Right atrium auricular region (tissue), 2 donors: Measurements from ENCODE around the gene FBXL12. TPM values are rescaled to one million over a fixed set of nuclear protein-coding genes. Genes with fewer than 3 reads are reported as not detected.

Experiments
- DNase-seq: peaks from one replicate; pipeline ENCODE4 v3.0.0-alpha.2; 2019; ENCODE audit warnings: low spot score
- H3K27ac ChIP-seq, 2 donors: fragments of 200-600 bp; sonication (generic); 1 replicate in 1 of 2; 2 replicates in 1 of 2; pipeline ENCODE4 v1.5.1; 2016 to 2019
- H3K27me3 ChIP-seq, 2 donors: fragments of 200-600 bp; sonication (generic); one replicate each; pipeline versions ENCODE4 v1.5.1 to v1.6.0; 2017 to 2019
- H3K36me3 ChIP-seq: fragments of 200-600 bp; sonication (generic); one replicate; pipeline ENCODE4 v1.5.1; 2016
- H3K4me1 ChIP-seq, 2 donors: fragments of 200-600 bp; sonication (generic); one replicate each; pipeline versions ENCODE4 v1.5.1 to v1.6.0; 2017 to 2019
- H3K4me3 ChIP-seq, 2 donors: fragments of 200-600 bp; sonication (generic); 1 replicate in 1 of 2; 2 replicates in 1 of 2; pipeline ENCODE4 v1.5.1; 2017 to 2019; ENCODE audit warnings: mild to moderate bottlenecking in 1 of 2, moderate library complexity in 1 of 2
- H3K9me3 ChIP-seq, 2 donors: fragments of 200-600 bp; sonication (generic); one replicate each; pipeline ENCODE4 v1.5.1; 2019
- total RNA-seq, 2 donors: library from RNA; depleted of rRNA; stranded (reverse); fragments of >200 nt; gene quantifications; one replicate each; pipeline ENCODE4 v1.1.0, GENCODE V29; 2016
- TF ChIP-seq, protein P1 (sequence below), 2 donors: fragments of 200-600 bp; sonication (generic); IDR thresholded peaks; one replicate each; pipeline ENCODE4 v1.5.1; 2019; ENCODE audit warnings: antibody characterized with exemption in 2 of 2

The FBXL12 gene, protein sequence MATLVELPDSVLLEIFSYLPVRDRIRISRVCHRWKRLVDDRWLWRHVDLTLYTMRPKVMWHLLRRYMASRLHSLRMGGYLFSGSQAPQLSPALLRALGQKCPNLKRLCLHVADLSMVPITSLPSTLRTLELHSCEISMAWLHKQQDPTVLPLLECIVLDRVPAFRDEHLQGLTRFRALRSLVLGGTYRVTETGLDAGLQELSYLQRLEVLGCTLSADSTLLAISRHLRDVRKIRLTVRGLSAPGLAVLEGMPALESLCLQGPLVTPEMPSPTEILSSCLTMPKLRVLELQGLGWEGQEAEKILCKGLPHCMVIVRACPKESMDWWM
- total RNA-seq, result 10 to 100 TPM; 10.2 to 15.8 TPM

DNA sequence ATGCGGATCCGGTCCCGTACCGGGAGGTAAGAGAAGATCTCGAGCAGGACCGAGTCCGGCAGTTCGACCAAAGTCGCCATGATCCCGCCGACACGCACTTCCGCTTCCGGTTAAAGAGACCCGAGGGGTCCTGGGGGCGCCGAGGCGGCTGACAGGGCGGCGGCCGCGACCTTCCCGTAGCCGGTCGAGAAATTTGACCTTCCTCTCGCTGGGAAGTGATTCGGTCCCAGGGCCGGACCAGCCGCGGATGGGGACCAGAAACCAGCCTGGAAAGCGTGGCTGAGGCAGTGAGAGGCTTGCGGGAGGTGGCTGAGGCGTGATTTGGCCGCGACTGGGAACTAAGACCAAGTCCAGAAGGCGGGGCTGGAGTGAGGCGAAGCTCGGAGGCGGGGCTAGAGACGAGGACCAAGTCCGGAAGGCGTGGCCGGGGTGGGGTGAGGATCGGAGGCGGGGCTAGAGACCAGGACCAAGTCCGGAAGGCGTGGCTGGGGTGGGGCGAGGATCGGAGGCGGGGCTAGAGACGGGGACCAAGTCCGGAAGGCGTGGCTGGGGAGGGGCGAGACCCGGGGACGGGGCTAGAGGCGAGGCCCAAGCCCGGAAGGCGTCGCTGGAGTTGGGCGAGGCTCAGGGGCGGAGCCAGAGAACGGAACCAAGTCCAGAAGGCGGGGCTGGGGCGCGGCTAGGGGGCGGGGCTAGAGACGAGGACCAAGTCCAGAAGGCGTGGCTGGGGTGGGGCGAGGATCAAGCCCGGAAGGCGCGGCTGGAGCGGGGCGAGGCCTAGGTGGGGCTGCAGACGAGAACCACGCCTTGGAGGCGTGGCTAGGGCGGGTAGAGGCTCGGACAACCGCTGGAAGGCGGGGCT is at the start of gene FBXL12:
Gene FBXL12 (minus strand): TSS at position 346 of the 862 bp plus-strand sequence. CDS start 266 bp downstream, at position 80.
- Histone ChIP-seq H3K27me3 (no peaks in the 10 kb centered on the region), H3K9me3 (no peaks in the 10 kb centered on the region), H3K36me3 (peaks cover 3% of the 10 kb centered on the region), H3K4me3 (peak within 1 kb of the TSS; percentile 84 to 92), H3K27ac (peak within 1 kb of the TSS; percentile 94 to 96), H3K4me1 (peaks cover 0 to 25% of the 10 kb centered on the region in 2 donors)
- DNase-seq, result peak; percentile 99
- TF ChIP-seq, protein P1, sequence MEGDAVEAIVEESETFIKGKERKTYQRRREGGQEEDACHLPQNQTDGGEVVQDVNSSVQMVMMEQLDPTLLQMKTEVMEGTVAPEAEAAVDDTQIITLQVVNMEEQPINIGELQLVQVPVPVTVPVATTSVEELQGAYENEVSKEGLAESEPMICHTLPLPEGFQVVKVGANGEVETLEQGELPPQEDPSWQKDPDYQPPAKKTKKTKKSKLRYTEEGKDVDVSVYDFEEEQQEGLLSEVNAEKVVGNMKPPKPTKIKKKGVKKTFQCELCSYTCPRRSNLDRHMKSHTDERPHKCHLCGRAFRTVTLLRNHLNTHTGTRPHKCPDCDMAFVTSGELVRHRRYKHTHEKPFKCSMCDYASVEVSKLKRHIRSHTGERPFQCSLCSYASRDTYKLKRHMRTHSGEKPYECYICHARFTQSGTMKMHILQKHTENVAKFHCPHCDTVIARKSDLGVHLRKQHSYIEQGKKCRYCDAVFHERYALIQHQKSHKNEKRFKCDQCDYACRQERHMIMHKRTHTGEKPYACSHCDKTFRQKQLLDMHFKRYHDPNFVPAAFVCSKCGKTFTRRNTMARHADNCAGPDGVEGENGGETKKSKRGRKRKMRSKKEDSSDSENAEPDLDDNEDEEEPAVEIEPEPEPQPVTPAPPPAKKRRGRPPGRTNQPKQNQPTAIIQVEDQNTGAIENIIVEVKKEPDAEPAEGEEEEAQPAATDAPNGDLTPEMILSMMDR (IDR thresholded peaks at IDR 0.05), result no peak

DNA sequence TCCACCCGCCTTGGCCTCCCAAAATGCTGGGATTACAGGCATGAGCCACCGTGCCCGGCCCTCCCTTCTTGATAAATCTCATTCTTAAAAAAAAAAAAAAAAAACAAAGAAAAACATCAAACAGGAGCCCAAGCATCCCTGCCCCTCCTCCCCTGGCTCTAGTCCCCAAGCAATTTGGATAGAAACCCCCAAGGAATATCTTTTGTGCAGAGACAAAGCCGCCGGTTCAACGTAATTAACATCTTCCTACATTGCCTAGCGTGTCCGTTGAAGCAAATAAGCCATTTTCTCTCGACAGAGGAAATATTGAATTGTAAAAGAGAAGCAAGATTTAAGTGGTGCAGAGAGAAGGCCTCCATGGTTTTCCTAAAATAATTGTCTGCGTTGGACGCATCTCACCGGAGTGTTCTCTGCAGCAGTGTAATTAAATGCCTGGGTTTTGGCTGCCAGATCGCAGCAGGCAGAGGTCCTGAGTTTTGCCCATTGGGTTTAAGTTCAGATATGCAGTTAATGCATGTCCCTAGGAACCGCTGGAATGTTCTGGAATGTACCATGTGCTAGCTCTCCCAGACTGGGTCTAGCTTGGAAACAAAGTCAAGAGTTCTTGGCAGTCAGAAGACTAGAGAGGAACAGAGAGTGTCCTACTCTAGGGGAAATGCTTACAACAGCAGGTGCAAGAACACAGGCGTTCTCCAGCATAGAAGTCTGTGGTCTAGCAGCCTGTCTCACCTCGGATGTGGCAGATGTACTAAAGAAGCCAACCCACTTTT is 47.0 kb upstream of the FBXL12 start:
- no peak for DNase-seq

DNA sequence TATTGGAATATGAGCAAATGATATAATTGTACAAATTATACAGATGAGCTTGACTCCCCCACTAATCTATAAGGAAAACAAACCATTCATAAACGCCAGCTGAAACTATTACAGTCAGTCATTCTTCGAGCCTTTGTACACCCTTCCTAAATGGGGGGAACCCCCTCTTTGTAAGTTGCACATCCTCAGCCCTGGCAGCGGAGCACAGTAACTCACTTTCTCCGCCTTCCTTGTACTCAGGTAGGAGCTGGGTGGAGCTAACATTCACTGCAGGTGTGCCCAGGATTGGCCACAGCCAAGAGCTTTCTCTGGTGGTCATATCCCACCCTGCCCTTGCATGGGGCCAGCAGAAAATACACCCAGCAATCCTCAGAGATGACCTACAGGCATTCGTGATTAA is 44.9 kb upstream of the FBXL12 start:
- no peak for DNase-seq
- Histone ChIP-seq H3K4me1 (no peaks in the 10 kb centered on the region), H3K9me3 (no peaks in the 10 kb centered on the region), H3K27ac (no peak overlapping the region), H3K36me3 (no peaks in the 10 kb centered on the region), H3K4me3 (no peak overlapping the region), H3K27me3 (no peaks in the 10 kb centered on the region)
- TF ChIP-seq, protein P1 (IDR thresholded peaks at IDR 0.05), result no peak

More for the DNA sequence above, 47.0 kb upstream of the FBXL12 start:
- Histone ChIP-seq H3K27me3 (no peaks in the 10 kb centered on the region), H3K9me3 (no peaks in the 10 kb centered on the region), H3K4me3 (no peak overlapping the region), H3K27ac (no peak overlapping the region), H3K4me1 (no peaks in the 10 kb centered on the region), H3K36me3 (no peaks in the 10 kb centered on the region)
- TF ChIP-seq, protein P1 (IDR thresholded peaks at IDR 0.05), result no peak

DNA sequence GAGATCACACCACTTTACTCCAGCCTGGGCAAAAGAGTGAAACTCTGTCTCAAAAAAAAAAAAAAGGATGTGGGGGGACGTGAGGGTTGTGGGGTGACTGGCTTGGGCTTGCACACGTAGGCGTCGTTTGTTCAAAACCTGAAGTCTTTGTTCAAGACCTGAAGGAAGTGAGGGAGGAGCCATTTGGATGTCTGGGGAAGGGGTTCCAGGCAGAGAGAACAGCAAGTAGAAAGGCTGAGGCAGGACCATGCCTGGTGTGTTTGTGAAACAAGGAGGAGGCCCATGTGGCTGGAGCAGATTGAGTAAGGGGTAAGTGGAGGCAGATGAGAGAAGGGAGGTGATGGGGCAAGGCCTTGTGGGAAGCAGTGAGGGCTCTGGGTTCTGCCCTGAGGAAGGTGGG is 44.1 kb upstream of the FBXL12 start:
- DNase-seq, result no peak
- TF ChIP-seq, protein P1 (IDR thresholded peaks at IDR 0.05), result no peak
- H3K4me3 ChIP-seq, result no peak overlapping the region

DNA sequence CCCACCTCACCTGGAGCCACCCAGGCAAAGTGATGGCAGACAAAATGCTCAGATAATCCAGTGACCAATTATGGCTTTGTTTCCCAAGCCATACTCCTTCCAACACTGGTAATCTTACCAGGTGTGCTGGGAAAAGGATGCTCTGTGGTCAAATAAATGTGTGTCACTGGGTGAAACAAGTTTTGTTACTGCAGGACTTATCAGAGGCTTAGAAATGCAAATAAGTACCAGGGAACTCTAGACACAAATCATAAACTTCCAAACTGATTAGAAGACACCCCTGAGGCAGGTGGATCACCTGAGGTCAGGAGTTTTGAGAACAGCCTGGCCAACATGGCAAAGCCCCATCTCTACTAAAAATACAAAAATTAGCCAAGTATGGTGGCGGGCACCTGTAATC is 42.6 kb upstream of the FBXL12 start:
- H3K27me3 ChIP-seq, result no peaks in the 10 kb centered on the region
- DNase-seq, result no peak

More for the DNA sequence above, 44.1 kb upstream of the FBXL12 start:
- no peaks in the 10 kb centered on the region for H3K4me1 ChIP-seq
- no peaks in the 10 kb centered on the region for H3K36me3 ChIP-seq
- no peaks in the 10 kb centered on the region for H3K9me3 ChIP-seq
- no peaks in the 10 kb centered on the region for H3K27me3 ChIP-seq
- H3K27ac ChIP-seq, result no peak overlapping the region

More for the DNA sequence above, 42.6 kb upstream of the FBXL12 start:
- H3K36me3 ChIP-seq, result no peaks in the 10 kb centered on the region
- no peaks in the 10 kb centered on the region for H3K9me3 ChIP-seq
- TF ChIP-seq, protein P1 (IDR thresholded peaks at IDR 0.05), result no peak
- no peak overlapping the region for H3K4me3 ChIP-seq
- H3K4me1 ChIP-seq, result no peaks in the 10 kb centered on the region
- H3K27ac ChIP-seq, result no peak overlapping the region
